Stimulated activated CD8-positive, alpha-beta memory T cell treated with anti-CD3 and anti-CD28 coated beads, Interleukin-12 subunit alpha, Interleukin-12 subunit beta, amount 100 ng/mL, for 24 hours (primary cell): Measurements from ENCODE around the gene ELP6.
"Not testable (repeated sequence)": the region's sequence is repeated elsewhere in the genome, so short reads cannot be mapped to it uniquely, and the experiment has no call there.

ENCODE experiments used
- DNase-seq: peaks from one replicate; pipeline ENCODE4 v3.0.0-alpha.2; 2020; ENCODE audit errors: extremely low read depth

Gene ELP6

DNA sequence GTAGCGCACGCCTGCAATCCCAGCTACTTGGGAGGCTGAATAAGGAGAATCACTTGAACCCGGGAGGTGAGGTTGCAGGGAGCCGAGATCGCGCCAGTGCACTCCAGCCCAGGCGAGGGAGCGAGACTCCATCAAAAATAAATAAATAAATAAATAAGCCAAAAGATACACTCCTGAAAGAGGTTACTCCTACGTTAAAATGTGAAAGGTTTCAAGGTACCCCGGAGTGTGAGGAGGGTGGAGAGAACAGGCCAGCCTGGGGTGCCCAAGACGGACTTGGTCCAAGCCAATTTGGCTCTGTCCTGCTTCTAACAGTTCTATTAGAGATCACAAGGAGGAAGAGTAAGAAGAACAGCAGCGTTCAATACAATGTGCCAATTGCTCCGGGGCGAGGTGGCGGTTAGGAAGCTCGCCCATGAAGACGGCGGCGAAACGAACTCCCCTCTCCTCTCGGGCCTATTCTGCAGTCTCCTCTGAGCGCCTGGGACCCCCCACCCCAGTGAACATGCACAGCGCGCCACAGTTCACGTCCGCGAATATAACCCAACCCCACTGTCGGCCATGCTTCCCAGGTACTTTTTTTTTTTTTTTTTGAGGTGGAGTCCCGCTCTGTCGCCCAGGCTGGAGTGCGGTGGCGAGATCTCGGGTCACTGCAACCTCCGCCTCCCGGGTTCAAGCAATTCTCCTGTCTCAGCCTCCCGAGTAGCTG is 942 bp downstream of the ELP6 start:
- no peak for DNase-seq

DNA sequence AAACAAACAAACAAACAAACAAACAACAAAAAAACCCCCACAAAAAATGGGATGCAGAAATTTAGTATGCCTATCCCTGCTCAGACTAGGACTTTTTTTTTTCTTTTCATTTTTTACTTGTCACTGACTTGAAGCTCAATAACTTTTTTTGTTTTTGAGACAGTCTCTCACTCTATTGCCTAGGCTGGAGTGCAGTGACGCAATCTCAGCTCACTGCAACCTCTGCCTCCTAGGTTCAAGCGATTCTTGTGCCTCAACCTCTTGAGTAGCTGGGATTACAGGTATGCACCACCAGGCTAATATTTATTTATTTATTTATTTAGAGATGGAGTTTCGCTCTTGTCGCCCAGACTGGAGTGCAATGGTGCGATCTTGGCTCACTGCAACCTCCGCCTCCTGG is 8.2 kb downstream of the ELP6 start:
- not testable (repeated sequence) for DNase-seq

- no peak for DNase-seq
These were observed 9.4 kb downstream of the ELP6 start for GRCh38 chr3:47504113-47504512.

DNA sequence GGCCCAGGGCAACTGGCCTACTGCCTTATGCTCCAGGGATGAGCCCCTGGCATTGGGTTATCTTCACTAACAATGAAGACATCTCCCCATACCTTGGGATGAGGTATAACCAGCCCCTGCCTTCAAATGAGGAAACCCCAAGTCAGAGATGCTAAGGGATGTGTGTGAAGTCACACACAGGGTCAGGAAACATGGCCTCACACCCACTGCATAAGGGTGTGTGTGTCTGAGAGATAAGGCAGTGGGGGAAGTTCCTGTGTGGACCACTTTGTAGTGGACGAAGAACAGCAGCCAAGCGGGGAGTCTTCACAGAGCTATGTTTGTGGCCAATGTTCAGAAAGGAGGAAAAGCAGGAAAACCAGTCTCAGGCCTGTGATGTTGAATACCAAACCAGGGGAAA is 10.5 kb downstream of the ELP6 start:
- DNase-seq, result no peak

DNA sequence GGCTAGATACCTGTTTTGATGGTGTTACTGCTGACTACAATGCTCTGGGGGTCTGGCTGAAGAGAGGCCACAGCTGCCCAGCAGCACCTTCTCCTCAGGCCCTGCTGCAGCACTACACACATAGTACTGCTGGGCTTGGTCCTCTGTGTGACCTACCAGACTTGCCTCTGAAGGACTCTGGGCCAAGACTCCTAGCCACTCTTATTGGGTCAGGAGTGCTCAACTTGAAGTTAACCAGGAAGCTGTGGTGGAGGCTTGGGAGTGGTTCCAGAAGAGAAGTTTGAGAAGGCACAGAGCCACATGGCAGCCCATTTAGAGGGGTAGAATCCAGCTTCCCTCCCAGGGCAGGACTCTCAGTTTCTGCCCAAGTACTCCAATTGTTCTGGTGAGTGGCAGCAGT is 16.6 kb downstream of the ELP6 start:
- DNase-seq, result no peak

DNA sequence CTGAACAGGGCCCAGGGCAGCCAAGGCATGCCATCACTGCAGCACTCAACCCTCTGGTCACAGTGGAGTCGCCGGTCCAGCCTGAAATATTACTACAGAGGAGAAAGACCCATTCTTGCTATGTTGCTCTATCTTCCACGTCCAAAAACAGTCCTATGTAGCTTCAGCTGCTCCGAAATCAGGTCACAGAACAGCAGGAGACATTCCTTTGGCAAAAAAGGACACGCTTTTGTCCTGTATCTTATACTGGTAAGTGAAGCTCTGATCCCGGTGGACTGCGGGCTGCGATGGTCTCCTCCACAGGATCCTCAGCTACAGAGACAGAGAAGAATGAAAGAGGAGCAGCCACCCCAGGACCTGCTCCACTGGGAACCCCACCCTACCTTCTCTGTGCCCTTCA is 17.6 kb downstream of the ELP6 start:
- DNase-seq, result no peak

DNA sequence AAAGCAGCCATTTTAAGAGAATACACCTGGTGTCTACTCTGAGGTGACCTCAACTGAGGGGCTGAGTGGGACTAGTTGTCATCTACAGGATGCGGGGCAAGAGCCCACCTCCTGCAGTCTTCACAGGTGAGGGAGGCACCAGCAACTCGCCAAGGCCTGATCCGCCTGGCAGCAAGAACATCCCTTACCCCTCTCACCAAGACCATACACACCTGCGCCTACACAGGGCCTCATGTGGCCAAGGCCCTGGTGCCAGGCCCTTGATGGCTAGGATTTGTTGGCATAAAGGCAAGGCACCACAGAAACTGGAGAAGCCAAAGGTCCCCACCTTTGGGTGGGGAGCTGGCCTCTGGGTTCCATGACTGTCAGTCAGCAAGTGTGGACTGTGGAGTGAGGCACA is 18.4 kb downstream of the ELP6 start:
- DNase-seq, result no peak

GRCh38 chr3:47491777-47492176 is 21.7 kb downstream of the ELP6 start:
- no peak for DNase-seq

GRCh38 chr3:47491186-47491585 is 22.3 kb downstream of the ELP6 start:
- no peak for DNase-seq

- DNase-seq, result no peak
These were observed 26.2 kb downstream of the ELP6 start for GRCh38 chr3:47487265-47487664.

DNA sequence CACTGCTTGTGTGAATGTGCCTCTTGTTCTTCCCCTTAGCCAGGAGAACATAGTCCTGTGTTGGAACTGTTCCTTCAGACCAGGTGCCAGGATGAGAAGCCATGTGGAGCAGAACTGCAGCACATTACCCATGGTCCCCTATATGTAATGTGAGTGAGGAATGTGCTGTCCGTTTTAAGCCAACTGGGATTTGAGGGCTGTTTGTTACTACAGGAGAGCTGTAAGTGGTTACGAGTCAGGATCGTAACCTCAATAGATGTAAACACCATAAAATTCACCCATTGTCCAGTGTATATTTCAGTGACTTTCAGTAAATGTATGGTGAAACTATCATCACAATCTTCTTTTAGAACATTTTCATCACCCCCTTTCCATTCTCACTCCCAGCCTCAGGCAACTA is 27.7 kb downstream of the ELP6 start:
- DNase-seq, result no peak

- no peak for DNase-seq
These were observed 31.1 kb downstream of the ELP6 start for GRCh38 chr3:47482366-47482765.

GRCh38 chr3:47481763-47482162 is 31.7 kb downstream of the ELP6 start:
- DNase-seq, result not testable (repeated sequence)

DNA sequence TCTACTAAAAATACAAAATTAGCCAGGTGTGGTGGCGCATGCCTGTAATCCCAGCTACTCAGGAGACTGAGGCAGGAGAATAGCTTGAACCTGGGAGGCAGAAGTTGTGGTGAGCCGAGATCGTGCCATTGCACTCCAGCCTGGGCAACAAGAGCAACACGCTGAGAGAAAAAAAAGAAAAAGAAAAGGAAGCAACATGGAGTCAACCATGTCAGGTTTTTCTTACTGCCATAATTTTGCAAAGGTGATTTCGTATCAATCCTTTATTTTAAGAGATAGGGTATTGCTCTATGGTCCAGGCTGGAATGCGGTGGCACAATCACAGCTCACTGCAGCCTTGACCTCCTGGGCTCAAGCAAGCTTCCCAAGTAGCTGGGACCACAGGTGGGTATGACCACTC is 33.2 kb downstream of the ELP6 start:
- not testable (repeated sequence) for DNase-seq

DNA sequence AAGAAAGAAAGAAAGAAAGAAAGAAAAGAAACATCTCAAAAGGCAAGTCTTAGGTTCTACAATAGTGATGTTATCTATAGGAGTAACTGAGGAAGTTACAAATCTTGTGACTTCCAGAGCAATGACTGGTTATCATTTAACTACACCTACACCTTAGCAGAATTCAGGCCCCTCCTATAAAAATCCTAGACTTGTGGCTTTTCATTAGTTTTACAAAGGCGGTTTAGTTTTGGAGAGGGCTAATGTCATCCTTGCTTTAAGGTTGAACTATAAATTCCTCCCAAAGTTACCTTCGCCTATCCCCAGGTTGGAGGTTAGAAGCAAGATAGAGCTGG is 33.7 kb downstream of the ELP6 start:
- DNase-seq, result no peak

DNA sequence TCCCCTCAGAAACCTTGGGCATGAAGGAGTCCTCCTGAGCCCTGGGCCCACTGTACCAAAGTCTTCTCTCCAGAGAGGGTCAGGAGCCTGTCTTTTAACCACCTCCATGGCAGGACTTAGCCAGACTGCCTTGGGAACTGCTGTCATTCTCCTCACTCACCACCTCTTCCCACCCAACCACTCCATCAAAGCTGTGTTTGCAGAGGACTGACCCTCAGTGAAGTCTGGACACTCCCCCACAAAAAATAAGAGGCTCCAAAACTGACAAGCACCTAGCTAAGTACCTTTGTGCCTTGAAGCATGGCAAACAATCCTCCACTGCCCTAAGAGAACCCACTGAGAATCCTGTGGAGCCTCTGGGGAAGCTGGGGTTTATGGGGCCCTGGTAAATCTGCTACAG is 35.5 kb downstream of the ELP6 start:
- no peak for DNase-seq

DNA sequence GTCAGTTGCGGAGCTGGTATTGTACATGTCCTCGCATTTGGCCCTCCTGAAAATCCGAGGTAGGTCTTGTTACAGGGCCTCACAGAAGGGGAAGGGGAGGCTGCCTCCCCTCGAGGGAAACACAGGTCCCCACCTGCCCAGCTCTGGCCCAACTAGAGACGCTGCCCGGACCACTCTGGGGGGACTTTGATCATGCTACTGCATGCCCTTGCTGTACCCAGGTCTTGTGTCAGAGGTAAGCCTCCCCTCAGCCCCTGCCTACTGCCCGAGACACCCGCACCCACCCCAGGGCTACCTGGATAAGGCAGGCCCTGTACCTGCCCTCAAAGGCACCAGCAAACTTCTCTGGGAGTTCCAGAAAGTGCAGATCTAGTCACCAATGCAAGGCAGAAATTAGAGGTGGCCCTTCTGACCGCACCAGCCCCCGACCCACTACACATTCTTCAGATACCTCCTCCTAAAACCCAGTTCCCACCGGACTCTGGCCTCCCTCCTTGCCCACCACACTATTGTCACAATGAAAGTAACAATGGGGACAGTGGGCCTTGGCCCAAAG is 36.8 kb downstream of the ELP6 start:
- no peak for DNase-seq

DNA sequence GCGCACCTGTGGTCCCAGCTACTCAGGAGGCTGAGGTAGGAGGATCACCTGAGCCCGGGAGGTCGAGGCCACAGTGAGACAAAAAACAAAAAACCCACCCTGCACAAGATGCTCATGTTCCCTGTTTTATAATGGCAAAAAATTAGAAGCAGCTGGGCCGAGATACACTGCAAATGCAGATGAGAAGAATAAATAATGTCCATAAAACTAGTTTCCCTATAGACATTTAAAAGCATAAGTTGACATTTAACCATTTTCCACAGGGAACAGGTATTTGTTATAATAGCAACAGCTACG is 37.2 kb downstream of the ELP6 start:
- DNase-seq, result no peak

- peak; percentile 88 for DNase-seq
These were observed 37.8 kb downstream of the ELP6 start, which contains the start of gene SCAP for GRCh38 chr3:47475570-47476329. Gene SCAP, minus strand, starts transcription at chr3:47475941. Its CDS starts 32,948 bp downstream, at chr3:47442993.

DNA sequence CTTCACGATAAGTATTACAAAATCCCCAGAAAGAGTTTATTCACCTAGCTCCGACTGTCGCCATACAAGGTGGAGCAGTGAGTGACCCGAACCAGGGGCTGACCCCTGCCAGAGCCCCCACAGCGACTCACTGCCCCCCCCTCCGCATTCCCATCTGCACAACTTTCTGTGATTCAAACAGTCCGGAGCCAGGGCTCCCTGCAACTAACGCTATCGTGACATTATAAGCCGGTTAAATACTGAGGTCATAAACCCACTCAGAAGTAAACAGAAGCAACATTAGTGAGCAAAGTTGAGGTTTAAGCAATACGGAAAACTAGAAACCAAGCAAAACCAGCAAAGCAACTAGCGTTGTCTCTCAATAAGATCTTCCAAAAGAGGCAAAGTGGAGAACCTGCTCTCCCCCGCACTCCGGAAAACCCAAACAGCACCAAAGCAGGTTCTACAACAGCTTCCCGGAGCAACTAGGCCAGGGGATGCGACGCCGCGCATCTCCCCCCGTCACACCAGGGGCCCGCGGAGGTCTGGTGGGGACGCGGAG is 38.4 kb downstream of the ELP6 start:
- DNase-seq, result no peak

GRCh38 chr3:47473391-47473790 is 40.1 kb downstream of the ELP6 start:
- no peak for DNase-seq

GRCh38 chr3:47469616-47470015 is 43.9 kb downstream of the ELP6 start:
- DNase-seq, result no peak

DNA sequence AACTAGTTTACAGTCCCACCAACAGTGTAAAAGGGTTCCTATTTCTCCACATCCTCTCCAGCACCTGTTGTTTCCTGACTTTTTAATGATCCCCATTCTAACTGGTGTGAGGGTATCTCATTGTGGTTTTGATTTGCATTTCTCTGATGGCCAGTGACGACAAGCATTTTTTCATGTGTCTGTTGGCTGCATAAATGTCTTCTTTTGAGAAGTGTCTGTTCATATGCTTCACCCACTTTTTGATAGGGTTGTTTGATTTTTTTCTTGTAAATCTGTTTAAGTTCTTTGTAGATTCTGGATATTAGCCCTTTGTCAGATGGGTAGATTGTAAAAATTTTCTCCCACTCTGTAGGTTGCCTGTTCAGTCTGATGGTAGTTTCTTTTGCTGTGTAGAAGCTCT is 45.2 kb downstream of the ELP6 start:
- not testable (repeated sequence) for DNase-seq
